Measurements from ENCODE around the gene MMP15.
"Not testable (repeated sequence)": the region's sequence is repeated elsewhere in the genome, so short reads cannot be mapped to it uniquely, and the experiment has no call there.

The MMP15 gene

DNA sequence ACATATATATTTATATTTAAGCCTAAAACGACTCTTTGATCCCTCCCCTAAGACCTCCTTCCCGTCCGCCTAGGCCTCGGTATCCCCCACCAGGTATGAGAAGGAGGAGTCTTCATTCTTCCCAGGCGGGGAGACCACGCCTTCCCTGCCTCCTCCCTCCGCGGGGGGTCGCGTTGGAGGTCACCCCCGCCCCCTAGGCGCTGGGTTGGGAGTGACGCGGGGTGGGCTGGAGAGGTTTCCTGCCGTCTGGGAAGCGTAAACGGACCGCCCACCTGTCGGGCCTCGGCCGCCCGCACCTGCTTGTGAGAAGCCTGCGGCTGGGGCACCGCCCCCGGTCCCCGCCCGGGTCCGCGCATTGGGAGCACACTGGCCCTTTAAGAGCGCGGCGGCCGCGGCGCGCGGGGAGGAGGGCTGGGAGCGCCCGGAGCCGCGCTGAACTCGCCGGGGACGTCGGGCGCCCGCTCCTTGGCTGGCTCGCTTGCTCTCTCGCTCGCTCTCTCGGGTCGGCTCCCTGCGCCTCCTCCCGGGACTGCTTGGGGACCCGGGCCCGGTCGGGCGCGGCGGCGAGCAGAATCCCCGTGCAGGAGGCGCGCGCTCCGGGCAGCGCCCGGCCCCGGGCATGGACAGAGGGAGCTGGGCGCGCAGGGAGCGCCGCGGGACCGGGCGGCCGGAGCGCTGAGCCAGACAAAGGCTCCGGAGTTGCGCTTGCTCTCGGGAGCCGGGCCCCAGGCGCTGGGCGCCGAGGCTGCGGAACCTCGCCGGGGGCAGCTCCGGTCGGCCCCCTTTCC is at the start of gene MMP15:
Gene MMP15, plus strand, starts transcription at position 404 of the 788 bp plus-strand sequence. CDS start 597 bp downstream, outside the sequence.
- no peak for DNase-seq (ENCODE audit: low spot score)

- DNase-seq (ENCODE audit: low spot score), result peak; percentile 52
Measured at GRCh38 chr16:57976331-57976796, 49.2 kb upstream of the MMP15 start.

- no peak for DNase-seq (ENCODE audit: low spot score)
Measured at GRCh38 chr16:57977418-57978069, 48.0 kb upstream of the MMP15 start.

DNA sequence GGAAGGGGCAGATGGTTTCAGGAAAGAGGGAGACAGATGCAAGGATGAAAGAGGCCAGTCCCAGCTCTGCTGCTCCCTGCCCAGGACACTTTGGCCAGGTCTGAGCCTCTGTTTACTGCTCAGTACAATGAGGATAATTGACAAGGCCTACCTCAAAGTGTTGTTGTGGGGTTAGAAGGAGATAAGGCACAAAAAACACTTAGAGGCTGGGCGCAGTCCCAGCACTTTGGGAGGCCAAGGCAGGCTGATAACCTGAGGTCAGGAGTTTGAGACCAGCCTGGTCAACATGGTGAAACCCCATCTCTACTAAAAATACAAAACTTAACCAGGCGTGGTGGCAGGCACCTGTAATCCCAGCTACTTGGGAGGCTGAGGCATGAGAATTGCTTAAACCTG is 47.5 kb upstream of the MMP15 start:
- DNase-seq (ENCODE audit: low spot score), result not testable (repeated sequence)

GRCh38 chr16:57979006-57979585 is 46.5 kb upstream of the MMP15 start:
- no peak for DNase-seq (ENCODE audit: low spot score)

- no peak for DNase-seq (ENCODE audit: low spot score)
Measured at GRCh38 chr16:57981636-57982035, 43.9 kb upstream of the MMP15 start.

DNA sequence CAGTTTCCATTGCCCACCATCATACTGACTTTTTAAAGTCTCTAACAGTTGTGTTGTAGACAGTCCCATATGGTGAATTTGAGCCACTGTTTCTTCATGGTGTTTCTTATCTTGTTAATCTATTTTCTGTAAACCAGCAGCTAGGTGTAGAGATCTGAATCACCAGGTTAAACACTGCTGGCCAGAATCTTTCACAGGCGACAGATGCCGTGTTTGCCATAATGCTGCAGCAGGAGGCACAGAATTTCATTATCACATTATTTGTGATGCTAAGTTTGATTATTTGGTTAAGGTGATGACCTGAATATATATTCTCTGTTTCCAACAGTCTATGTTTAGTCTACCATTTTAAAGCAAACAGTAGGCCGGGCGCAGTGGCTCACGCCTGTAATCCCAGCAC is 43.2 kb upstream of the MMP15 start:
- no peak for DNase-seq (ENCODE audit: low spot score)

DNA sequence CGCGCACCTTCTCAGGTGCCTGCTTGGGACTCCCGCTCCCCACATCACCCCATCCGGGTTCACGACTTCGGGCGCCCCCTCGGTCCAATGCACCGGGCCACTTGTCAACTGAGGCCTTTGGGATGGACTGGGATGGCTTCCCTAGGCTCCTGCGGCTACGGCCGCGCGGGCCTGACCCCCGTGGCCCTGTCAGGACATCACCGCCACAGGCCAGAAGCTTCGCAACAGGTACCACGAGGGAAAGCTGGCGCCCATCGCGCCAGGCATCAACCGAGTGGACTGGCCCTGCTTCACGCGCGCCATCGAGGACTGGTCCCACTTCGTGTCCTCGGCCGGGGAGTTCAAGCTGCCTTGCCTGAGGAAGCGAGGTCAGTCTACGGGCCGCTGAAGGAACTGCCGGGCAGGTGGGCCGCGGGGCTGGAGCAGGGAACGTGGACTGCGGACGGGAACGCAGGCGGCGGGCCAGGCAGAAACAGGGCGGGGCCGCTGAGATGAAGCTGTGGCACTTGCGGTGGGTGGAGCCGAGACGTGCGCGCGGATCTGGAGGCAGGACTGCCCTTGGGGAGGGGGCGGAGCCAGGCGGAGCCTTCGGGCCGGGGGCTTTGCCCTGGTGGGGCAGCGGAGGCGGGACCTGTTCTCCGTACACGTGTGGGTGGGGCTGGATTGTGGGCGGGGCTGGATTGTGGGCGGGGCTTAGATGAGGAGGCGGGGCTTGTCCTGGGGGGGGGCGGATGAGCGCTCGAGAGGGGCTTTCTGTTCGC is 40.9 kb upstream of the MMP15 start:
- peak; percentile 77 for DNase-seq (ENCODE audit: low spot score)

DNA sequence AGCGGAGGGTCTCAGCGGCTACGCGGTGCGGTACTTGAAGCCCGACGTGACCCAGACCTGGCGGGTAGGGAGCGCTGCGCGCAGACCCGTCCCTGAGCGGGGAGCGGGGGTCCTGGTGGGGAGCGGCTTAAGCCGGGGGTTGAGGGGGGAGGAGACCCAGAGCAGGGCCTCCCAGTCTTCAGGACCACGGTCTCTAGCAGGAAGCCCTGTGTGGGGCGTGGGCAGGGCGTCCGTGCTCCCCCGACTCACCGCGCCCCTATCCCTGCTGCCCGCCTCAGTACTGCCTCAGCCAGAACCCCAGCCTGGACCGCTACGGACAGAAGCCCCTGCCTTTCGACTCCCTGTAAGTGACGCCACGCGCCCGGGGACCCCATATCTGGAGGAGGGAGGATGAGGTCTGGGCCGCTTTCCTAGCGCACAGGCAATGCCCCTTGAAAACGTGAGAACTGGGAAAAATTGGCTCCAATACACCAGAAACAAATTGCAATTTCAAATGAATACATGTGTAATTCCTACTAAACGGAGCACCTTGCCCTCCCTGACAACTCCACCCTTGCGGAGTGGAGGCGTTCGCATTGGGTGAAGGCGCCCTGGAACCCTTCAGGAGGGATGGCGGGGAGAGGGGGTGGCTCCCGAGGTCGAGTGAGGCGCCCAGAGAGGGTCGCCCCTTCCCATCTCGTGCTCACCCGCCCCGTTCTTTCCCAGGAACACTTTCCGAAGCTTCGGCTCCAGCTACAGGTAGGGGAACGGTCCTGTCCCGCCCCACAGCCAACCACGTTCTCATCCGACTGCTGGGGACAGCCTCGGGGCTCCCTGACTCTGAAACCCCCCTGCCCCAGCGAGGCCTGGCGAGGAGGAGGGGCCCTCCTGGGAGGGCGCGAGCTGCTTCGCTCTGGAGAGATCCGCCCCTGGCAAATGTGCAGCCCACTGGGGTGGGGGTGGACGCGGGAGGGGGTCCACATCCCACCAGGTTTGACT is 40.1 kb upstream of the MMP15 start:
- DNase-seq (ENCODE audit: low spot score), result no peak

GRCh38 chr16:57986196-57986595 is 39.4 kb upstream of the MMP15 start:
- no peak for DNase-seq (ENCODE audit: low spot score)

DNA sequence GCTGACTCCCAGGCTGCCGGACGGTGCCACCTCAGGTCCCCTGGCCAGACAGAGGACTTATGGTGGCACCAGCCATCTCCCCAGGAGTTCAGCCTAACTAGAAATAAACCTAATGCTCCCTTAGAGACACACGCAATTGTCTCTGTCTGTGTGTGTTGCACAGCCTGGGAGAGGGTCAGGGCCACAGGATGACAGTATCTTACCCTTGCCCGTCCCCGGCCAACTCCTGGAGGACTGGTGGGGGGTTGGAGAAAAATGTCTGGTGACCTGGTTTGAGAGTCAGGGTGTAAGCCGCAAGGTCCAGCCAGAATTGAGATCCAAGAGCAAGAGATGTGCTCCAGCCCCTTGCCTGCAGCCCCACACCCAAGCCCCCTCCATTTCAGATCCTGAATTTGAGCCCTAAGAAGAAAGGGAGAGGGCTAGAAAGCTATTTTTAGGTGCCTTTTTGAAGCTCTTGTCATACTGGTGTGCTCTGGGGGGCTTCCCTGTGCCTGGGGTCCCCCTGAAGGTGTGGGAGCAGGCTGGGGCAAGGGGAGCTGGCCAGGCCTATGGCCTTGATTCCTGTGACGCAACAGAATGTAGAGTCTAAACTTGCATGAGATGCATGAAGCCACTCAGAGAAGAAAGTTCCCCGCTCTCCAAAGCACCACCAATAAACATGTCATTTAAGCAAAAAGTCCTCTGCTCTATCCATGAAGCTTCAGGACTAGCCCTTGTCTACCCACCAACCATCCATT is 37.9 kb upstream of the MMP15 start:
- DNase-seq (ENCODE audit: low spot score), result no peak

GRCh38 chr16:57988929-57989328 is 36.6 kb upstream of the MMP15 start:
- no peak for DNase-seq (ENCODE audit: low spot score)

GRCh38 chr16:57991551-57992059 is 33.9 kb upstream of the MMP15 start:
- DNase-seq (ENCODE audit: low spot score), result no peak

DNA sequence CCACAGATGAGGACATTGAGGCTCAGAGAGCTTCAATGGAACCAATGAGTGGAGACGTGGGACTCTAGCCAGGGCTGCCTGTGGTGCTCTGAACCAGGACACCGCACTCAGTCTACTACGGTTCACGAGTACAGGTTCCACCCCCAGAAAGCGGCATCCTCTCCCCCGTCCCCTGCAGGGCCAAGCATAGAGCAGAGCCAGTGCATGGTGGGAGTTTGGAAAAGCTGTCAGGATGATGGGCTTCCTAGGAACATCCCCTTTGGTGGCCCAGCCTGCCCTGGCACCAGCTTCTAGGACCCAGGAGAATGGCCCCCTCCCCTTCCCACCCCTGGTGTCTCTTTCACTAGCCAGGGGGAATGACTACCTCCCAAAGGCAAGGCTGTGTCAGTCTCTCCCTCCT is 33.5 kb upstream of the MMP15 start:
- no peak for DNase-seq (ENCODE audit: low spot score)

DNA sequence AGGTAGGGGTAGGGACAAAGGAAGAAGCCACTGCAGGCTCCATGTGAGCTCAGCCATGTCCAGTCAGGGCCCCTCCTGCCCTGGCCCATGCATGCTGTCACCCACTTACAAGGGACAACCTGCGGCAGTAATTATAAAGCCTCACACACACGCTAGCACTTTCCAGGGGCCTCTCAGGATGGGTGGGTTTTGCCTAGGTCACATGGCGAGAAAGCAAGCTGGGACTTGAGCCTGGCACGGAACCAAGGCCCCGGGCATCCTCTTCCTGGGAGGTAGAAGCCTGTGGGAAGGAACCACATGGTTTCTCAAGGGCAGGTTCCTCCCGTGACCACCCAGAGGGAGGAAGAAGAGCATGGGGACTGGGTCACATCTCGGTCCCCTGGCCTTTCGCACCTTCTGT is 32.1 kb upstream of the MMP15 start:
- no peak for DNase-seq (ENCODE audit: low spot score)

GRCh38 chr16:57993897-57994296 is 31.7 kb upstream of the MMP15 start:
- no peak for DNase-seq (ENCODE audit: low spot score)

- no peak for DNase-seq (ENCODE audit: low spot score)
Measured at GRCh38 chr16:57994361-57994760, 31.2 kb upstream of the MMP15 start.

- peak; percentile 42 for DNase-seq (ENCODE audit: low spot score)
Measured at GRCh38 chr16:57994778-57995177, 30.8 kb upstream of the MMP15 start.

DNA sequence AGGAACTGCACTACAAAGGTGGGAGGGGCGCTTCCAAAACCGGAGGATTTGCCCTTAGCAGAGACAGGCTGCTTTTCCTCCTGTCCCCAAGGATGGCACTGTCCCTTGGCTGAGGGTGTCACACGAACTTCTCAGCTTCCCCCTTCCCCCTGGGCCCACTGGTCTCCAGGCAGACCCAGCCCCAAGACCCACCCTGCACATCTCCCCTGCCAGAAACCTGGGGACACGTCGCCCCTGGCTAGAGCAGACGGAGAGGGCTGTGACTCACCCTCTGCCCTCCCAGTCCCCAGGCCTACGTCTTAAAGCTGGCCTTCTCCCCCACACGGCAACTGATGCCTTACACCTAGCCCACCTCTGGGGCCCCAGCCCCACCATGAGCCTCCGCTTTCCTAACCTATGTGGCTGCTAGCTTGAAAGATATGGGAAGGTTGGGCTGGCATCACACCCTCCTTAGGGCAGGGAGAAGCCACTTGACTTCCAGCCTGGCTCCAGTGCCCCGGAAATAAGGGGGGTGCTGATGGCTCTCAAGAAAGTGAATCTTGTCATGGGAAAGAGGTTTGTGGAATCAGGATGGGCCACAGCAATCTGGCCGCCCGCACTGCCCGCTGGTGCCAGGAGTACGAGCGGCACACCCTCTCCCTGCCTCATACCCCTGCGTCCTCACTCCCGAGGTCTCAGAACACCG is 29.7 kb upstream of the MMP15 start:
- DNase-seq (ENCODE audit: low spot score), result no peak
